B cell (primary cell): ENCODE data around the gene MED16. TPM values are rescaled to one million over a fixed set of nuclear protein-coding genes. Genes with fewer than 3 reads are reported as not detected.

ENCODE experiments used
- ATAC-seq: fragments of 200-7000 bp; cut with Tn5 transposase; one replicate; pipeline ENCODE4 v1.10.0; 2021; ENCODE audit warnings: low read depth, mild to moderate bottlenecking, moderate number of reproducible peaks, moderate library complexity
- CTCF ChIA-PET: fragments of 350-600 bp; sonication (Branson Sonifier 250); formaldehyde crosslinking; loops from one replicate; lab custom pipeline; 2021; ENCODE audit warnings: antibody characterized with exemption, inconsistent platforms; lab: Charles Lee
- POLR2A ChIA-PET: fragments of 350-600 bp; sonication (Branson Sonifier 250); formaldehyde crosslinking; loops from one replicate; lab custom pipeline; 2021; ENCODE audit warnings: antibody characterized with exemption; lab: Charles Lee
- DNase-seq: peaks from one replicate; pipeline ENCODE4 v3.0.0; 2013
- H2AFZ ChIP-seq: 2 replicates; pipeline ENCODE4 v1.6.1; 2012; ENCODE audit warnings: mild to moderate bottlenecking, low read depth, low read length; ENCODE audit not compliant: insufficient read depth, poor library complexity, severe bottlenecking
- H3K27ac ChIP-seq, 2 donors: 1 replicate in 1 of 2; 2 replicates in 1 of 2; pipeline ENCODE4 v1.5.1; 2012 to 2013; ENCODE audit warnings: low read length in 2 of 2, mild to moderate bottlenecking in 2 of 2, moderate library complexity in 1 of 2
- H3K27me3 ChIP-seq, 4 experiments: fragments of 200-600 bp in 1 of 4; sonication (generic) in 1 of 4; replicated peaks in 1 of 4; 1 replicate in 2 of 4; 2 replicates in 2 of 4; pipeline versions ENCODE4 v1.6.1 to v1.7.0; 2013 to 2016; ENCODE audit warnings: low read length in 3 of 4, mild to moderate bottlenecking in 2 of 4, mixed read lengths in 1 of 4, moderate library complexity in 1 of 4; ENCODE audit not compliant: insufficient read depth in 4 of 4, control insufficient read depth in 3 of 4; ENCODE audit errors: control extremely low read depth in 1 of 4
- H3K36me3 ChIP-seq, 2 experiments: replicated peaks in 1 of 2; 1 replicate in 1 of 2; 2 replicates in 1 of 2; pipeline versions ENCODE4 v1.6.1 to v1.7.1; 2013; ENCODE audit warnings: low read length in 1 of 2; ENCODE audit not compliant: insufficient read depth in 2 of 2, control insufficient read depth in 1 of 2; ENCODE audit errors: control extremely low read depth in 1 of 2, extremely low read depth in 1 of 2
- H3K4me1 ChIP-seq, 2 donors: fragments of 200-600 bp in 1 of 2; sonication (generic) in 1 of 2; 1 replicate in 1 of 2; 2 replicates in 1 of 2; pipeline versions ENCODE4 v1.5.1 to v1.6.1; 2013 to 2017; ENCODE audit warnings: low read length in 2 of 2; ENCODE audit not compliant: control insufficient read depth in 2 of 2, insufficient read depth in 2 of 2
- H3K4me2 ChIP-seq: replicated peaks from 2 replicates; pipeline ENCODE3; 2012; ENCODE audit warnings: mild to moderate bottlenecking, low read depth, low read length; ENCODE audit not compliant: poor library complexity, severe bottlenecking
- H3K4me3 ChIP-seq, 5 experiments: fragments of 200-600 bp in 1 of 5; sonication (generic) in 1 of 5; 1 replicate in 3 of 5; 2 replicates in 2 of 5; pipeline versions ENCODE4 v1.5.1 to v1.7.0; 2011 to 2016; ENCODE audit warnings: low read length in 4 of 5, mild to moderate bottlenecking in 4 of 5, low read depth in 2 of 5, control low read depth in 1 of 5, moderate library complexity in 1 of 5; ENCODE audit not compliant: insufficient read depth in 1 of 5; ENCODE audit errors: control extremely low read depth in 1 of 5, extremely low read depth in 1 of 5
- H3K79me2 ChIP-seq: fragments of 200-600 bp; sonication (generic); one replicate; pipeline ENCODE4 v1.6.0; 2016; ENCODE audit warnings: low read length; ENCODE audit not compliant: control insufficient read depth, insufficient read depth
- H3K9ac ChIP-seq: fragments of 200-600 bp; sonication (generic); 2 replicates; pipeline ENCODE4 v1.6.1; 2017; ENCODE audit warnings: mild to moderate bottlenecking, low read length, moderate library complexity
- H3K9me3 ChIP-seq, 3 donors: one replicate each; pipeline versions ENCODE4 v1.6.1 to v1.7.1; 2013; ENCODE audit warnings: low read length in 2 of 3; ENCODE audit not compliant: control insufficient read depth in 2 of 3, insufficient read depth in 1 of 3; ENCODE audit errors: control extremely low read depth in 1 of 3
- H4K20me1 ChIP-seq: 2 replicates; pipeline ENCODE4 v1.6.0; 2012; ENCODE audit warnings: mild to moderate bottlenecking, low read length; ENCODE audit not compliant: insufficient read depth, control insufficient read depth, poor library complexity, severe bottlenecking
- H3K27ac Mint-ChIP-seq: one replicate; pipeline ENCODE4 v1.8.0; 2021; ENCODE audit warnings: mixed read lengths
- H3K27me3 Mint-ChIP-seq: one replicate; pipeline ENCODE4 v1.8.0; 2021; ENCODE audit warnings: mixed read lengths
- H3K4me1 Mint-ChIP-seq: one replicate; pipeline ENCODE4 v1.8.0; 2021; ENCODE audit warnings: mixed read lengths
- H3K4me3 Mint-ChIP-seq: one replicate; pipeline ENCODE4 v1.8.0; 2021; ENCODE audit warnings: mixed read lengths
- H3K9me3 Mint-ChIP-seq: one replicate; pipeline ENCODE4 v1.8.0; 2022; ENCODE audit warnings: mixed read lengths; ENCODE audit not compliant: insufficient read depth
- EZH2 ChIP-seq: IDR thresholded peaks from 2 replicates; pipeline ENCODE4 v1.6.1; 2012; ENCODE audit warnings: borderline replicate concordance, low read depth, mild to moderate bottlenecking, moderate library complexity, low read length; ENCODE audit not compliant: insufficient read depth, poor library complexity, severe bottlenecking
- WGBS: methylation state at CpG from one replicate; pipeline ENCODE4 v1.1.5; 2013; ENCODE audit warnings: missing lambda C conversion rate; ENCODE audit not compliant: insufficient coverage; 5-methylcytosine and 5-hydroxymethylcytosine counted together
- intact Hi-C: fragments of 100-400 bp; cut with micrococcal nuclease; formaldehyde crosslinking; loops from one replicate; pipeline ENCODE4 v1.10.0; 2022
- polyA plus RNA-seq: library from polyadenylated mRNA; depleted of rRNA; stranded (reverse); fragments of >200 nt; gene quantifications from 2 replicates; pipeline ENCODE4 v1.2.3, GENCODE V29; 2012
- total RNA-seq, 2 donors: library from RNA; stranded (reverse); fragments of 120-200 nt in 1 of 2; gene quantifications; 1 replicate in 1 of 2; 2 replicates in 1 of 2; pipeline versions ENCODE4 v1.2.3 to v1.2.4, GENCODE V29; 2013 to 2022
- TF ChIP-seq, protein P1 (sequence below): fragments of 200-600 bp; IDR thresholded peaks from one replicate; pipeline ENCODE4 v1.8.0; 2022; ENCODE audit warnings: antibody characterized with exemption, mild to moderate bottlenecking

MED16 gene
- total and polyA plus RNA-seq, 2 donors (not counting 1 experiment from before 2014, with no cell fraction given), result 85.0 to 85.3 TPM

- peaks cover 0 to 6% of the 10 kb centered on the region in 2 experiments for H3K36me3 ChIP-seq
- H3K9me3 ChIP-seq, result peaks cover 0 to 37% (median 0%) of the 10 kb centered on the region in 3 donors
- intact Hi-C loops, result loop anchor here (1.0 to 2.0 kb wide), 3 partner anchors 30 to 120 kb away; partner anchors contain the start of genes MED16 and RNU6-9
- H3K9ac ChIP-seq, result no peak overlapping the region
- peaks cover 0 to 36% (median 8%) of the 10 kb centered on the region in 4 experiments for H3K27me3 ChIP-seq
- H3K79me2 ChIP-seq, result no peaks in the 10 kb centered on the region
- Mint-ChIP-seq H3K4me1 (peaks cover 19% of the 10 kb centered on the region), H3K27me3 (peaks cover 7% of the 10 kb centered on the region), H3K4me3 (peak overlapping the region; percentile 79), H3K9me3 (no peaks in the 10 kb centered on the region), H3K27ac (peak overlapping the region; percentile 83)
- peak overlapping the region; percentile 77 for H3K4me2 ChIP-seq
- H2AFZ ChIP-seq, result no peak overlapping the region
- ChIA-PET POLR2A (interaction anchor here (0.6 to 3.1 kb wide), 14 partner anchors 15 to 311 kb away, joined by 3 to 23 read pairs (median 4); partner anchors contain the start of genes KISS1R, MED16, RNU6-9 and SBNO2), CTCF (interaction anchor here (0.6 to 3.0 kb wide), 27 partner anchors 11 to 777 kb away, joined by 3 to 67 read pairs (median 5); partner anchors contain the start of genes CNN2, KISS1R, MED16 and R3HDM4)
- no peak for TF ChIP-seq EZH2
- TF ChIP-seq, protein P1, sequence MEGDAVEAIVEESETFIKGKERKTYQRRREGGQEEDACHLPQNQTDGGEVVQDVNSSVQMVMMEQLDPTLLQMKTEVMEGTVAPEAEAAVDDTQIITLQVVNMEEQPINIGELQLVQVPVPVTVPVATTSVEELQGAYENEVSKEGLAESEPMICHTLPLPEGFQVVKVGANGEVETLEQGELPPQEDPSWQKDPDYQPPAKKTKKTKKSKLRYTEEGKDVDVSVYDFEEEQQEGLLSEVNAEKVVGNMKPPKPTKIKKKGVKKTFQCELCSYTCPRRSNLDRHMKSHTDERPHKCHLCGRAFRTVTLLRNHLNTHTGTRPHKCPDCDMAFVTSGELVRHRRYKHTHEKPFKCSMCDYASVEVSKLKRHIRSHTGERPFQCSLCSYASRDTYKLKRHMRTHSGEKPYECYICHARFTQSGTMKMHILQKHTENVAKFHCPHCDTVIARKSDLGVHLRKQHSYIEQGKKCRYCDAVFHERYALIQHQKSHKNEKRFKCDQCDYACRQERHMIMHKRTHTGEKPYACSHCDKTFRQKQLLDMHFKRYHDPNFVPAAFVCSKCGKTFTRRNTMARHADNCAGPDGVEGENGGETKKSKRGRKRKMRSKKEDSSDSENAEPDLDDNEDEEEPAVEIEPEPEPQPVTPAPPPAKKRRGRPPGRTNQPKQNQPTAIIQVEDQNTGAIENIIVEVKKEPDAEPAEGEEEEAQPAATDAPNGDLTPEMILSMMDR, result no peak
- no peak for DNase-seq
- 40% methylated on average over 1 of the region's 7 CpGs for WGBS
- H4K20me1 ChIP-seq, result no peaks in the 10 kb centered on the region
- no peak for ATAC-seq
- H3K4me1 ChIP-seq, result peaks cover 29 to 47% of the 10 kb centered on the region in 2 donors
- H3K4me3 ChIP-seq, result peak overlapping the region in 2 of 5 experiments; percentile 27 to 35
- H3K27ac ChIP-seq, result no peak overlapping the region
Measured at GRCh38 chr19:863315-863620, 29.7 kb downstream of the MED16 start.
